IMR-90 (cell line): Measurements from ENCODE around the gene HOXC13. TPM values are rescaled to one million over a fixed set of nuclear protein-coding genes. Genes with fewer than 3 reads are reported as not detected.

Experiments
- ATAC-seq: fragments of 200-7000 bp; cut with Tn5 transposase; 2 replicates; pipeline ENCODE4 v1.9.1; 2020; ENCODE audit warnings: low read depth, mild to moderate bottlenecking, moderate library complexity
- BruUV-seq: library from RNA; stranded (reverse); fragments of 400-500 nt; replicated peaks from 2 replicates; lab custom pipeline; 2021; lab: Mats Ljungman, UMichigan
- CTCF ChIA-PET: fragments of 300-600 bp; formaldehyde crosslinking; extraction: SDS; loops from one replicate; lab custom pipeline; 2021; ENCODE audit warnings: antibody characterized with exemption; lab: Yijun Ruan, JAX
- POLR2A ChIA-PET: fragments of 300-600 bp; sonication (Branson Sonifier 250); formaldehyde crosslinking; loops from one replicate; lab custom pipeline; 2022; ENCODE audit warnings: antibody characterized with exemption; ENCODE audit not compliant: unreplicated experiment; lab: Charles Lee
- DNase-seq: peaks from one replicate; pipeline ENCODE4 v3.0.0; 2013
- H2AFZ ChIP-seq: replicated peaks from 2 replicates; pipeline ENCODE3; 2013; ENCODE audit warnings: low read length, mild to moderate bottlenecking; ENCODE audit not compliant: poor library complexity
- H2AK5ac ChIP-seq: 2 replicates; pipeline ENCODE4 v1.6.1; 2013; ENCODE audit warnings: low read depth, low read length, inconsistent platforms
- H2AK9ac ChIP-seq: replicated peaks from 2 replicates; pipeline ENCODE3; 2013; ENCODE audit warnings: mild to moderate bottlenecking, low read depth, low read length, moderate library complexity; ENCODE audit not compliant: poor library complexity
- H2BK120ac ChIP-seq: 2 replicates; pipeline ENCODE4 v1.6.1; 2013; ENCODE audit warnings: low read depth, low read length, inconsistent platforms
- H2BK15ac ChIP-seq: 3 replicates; pipeline ENCODE4 v1.6.1; 2013; ENCODE audit warnings: low read depth, low read length, inconsistent platforms
- H2BK20ac ChIP-seq: 2 replicates; pipeline ENCODE4 v1.6.1; 2013; ENCODE audit warnings: low read depth, mild to moderate bottlenecking, inconsistent platforms, low read length, moderate library complexity
- H2BK5ac ChIP-seq: 2 replicates; pipeline ENCODE4 v1.6.1; 2013; ENCODE audit warnings: mild to moderate bottlenecking, low read depth, low read length, inconsistent platforms; ENCODE audit not compliant: poor library complexity, severe bottlenecking
- H3K14ac ChIP-seq: replicated peaks from 2 replicates; pipeline ENCODE4 v1.6.1; 2013; ENCODE audit warnings: low read depth, low read length, inconsistent platforms
- H3K18ac ChIP-seq: 2 replicates; pipeline ENCODE4 v1.6.1; 2013; ENCODE audit warnings: low read depth, low read length, control low read depth
- H3K23ac ChIP-seq: 2 replicates; pipeline ENCODE4 v1.6.1; 2013; ENCODE audit warnings: low read depth, low read length, inconsistent platforms
- H3K27ac ChIP-seq: 2 replicates; pipeline ENCODE4 v1.5.1; 2013; ENCODE audit warnings: mild to moderate bottlenecking, control low read depth, low read length; ENCODE audit not compliant: insufficient read depth
- H3K27me3 ChIP-seq: 2 replicates; pipeline ENCODE4 v1.6.1; 2013; ENCODE audit warnings: low read length; ENCODE audit not compliant: control insufficient read depth, insufficient read depth
- H3K36me3 ChIP-seq: 2 replicates; pipeline ENCODE4 v1.6.1; 2013; ENCODE audit warnings: low read length, mixed read lengths; ENCODE audit not compliant: control insufficient read depth, insufficient read depth
- H3K4ac ChIP-seq: 2 replicates; pipeline ENCODE4 v1.6.1; 2013; ENCODE audit warnings: low read depth, low read length, inconsistent platforms
- H3K4me1 ChIP-seq: 2 replicates; pipeline ENCODE4 v1.6.1; 2013; ENCODE audit warnings: low read length, mixed read lengths; ENCODE audit not compliant: control insufficient read depth, insufficient read depth
- H3K4me2 ChIP-seq: 2 replicates; pipeline ENCODE4 v1.6.1; 2013; ENCODE audit warnings: low read depth, mild to moderate bottlenecking, control low read depth, low read length, moderate library complexity
- H3K4me3 ChIP-seq: 2 replicates; pipeline ENCODE4 v1.5.1; 2013; ENCODE audit warnings: low read depth, mild to moderate bottlenecking, control low read depth, low read length, moderate library complexity; ENCODE audit not compliant: insufficient read depth
- H3K56ac ChIP-seq: 2 replicates; pipeline ENCODE4 v1.6.1; 2013; ENCODE audit warnings: low read length, inconsistent platforms; ENCODE audit not compliant: insufficient read depth; ENCODE audit errors: extremely low read depth
- H3K79me1 ChIP-seq, 2 experiments: 2 replicates each; pipeline ENCODE4 v1.6.1; 2013; ENCODE audit warnings: low read length in 2 of 2, inconsistent platforms in 1 of 2, low read depth in 1 of 2
- H3K9ac ChIP-seq: 2 replicates; pipeline ENCODE4 v1.6.1; 2013; ENCODE audit warnings: low read depth, low read length, control low read depth
- H3K9me1 ChIP-seq: 2 replicates; pipeline ENCODE4 v1.6.1; 2013; ENCODE audit warnings: low read length, inconsistent platforms; ENCODE audit not compliant: insufficient read depth
- H3K9me3 ChIP-seq: 2 replicates; pipeline ENCODE4 v1.6.1; 2013; ENCODE audit warnings: low read length; ENCODE audit not compliant: control insufficient read depth, insufficient read depth
- H4K20me1 ChIP-seq: 2 replicates; pipeline ENCODE4 v1.6.1; 2013; ENCODE audit warnings: low read length, inconsistent platforms; ENCODE audit not compliant: insufficient read depth
- H4K5ac ChIP-seq: 2 replicates; pipeline ENCODE4 v1.6.1; 2013; ENCODE audit warnings: mild to moderate bottlenecking, low read depth, low read length, control low read depth
- H4K8ac ChIP-seq, 2 experiments: 2 replicates each; pipeline ENCODE4 v1.6.1; 2013; ENCODE audit warnings: low read depth in 2 of 2, low read length in 2 of 2, control low read depth in 1 of 2, inconsistent platforms in 1 of 2
- H4K91ac ChIP-seq: 2 replicates; pipeline ENCODE4 v1.6.1; 2013; ENCODE audit warnings: low read depth, low read length, inconsistent platforms; ENCODE audit not compliant: insufficient read depth
- BHLHE40 ChIP-seq: fragments of 150-350 bp; IDR thresholded peaks from 2 replicates; pipeline ENCODE4 v1.6.1; 2016; ENCODE audit warnings: mild to moderate bottlenecking, low read depth, low read length
- CEBPB ChIP-seq: IDR thresholded peaks from 2 replicates; pipeline ENCODE4 v1.6.1; 2012; ENCODE audit warnings: low read depth, low read length, improper control_type of control experiment
- CHD1 ChIP-seq: IDR thresholded peaks from 2 replicates; pipeline ENCODE4 v1.6.1; 2012; ENCODE audit warnings: low read depth, low read length, improper control_type of control experiment
- FOS ChIP-seq: fragments of 150-350 bp; IDR thresholded peaks from 2 replicates; pipeline ENCODE4 v1.6.1; 2016; ENCODE audit warnings: low read depth, low read length
- MAFK ChIP-seq: IDR thresholded peaks from 2 replicates; pipeline ENCODE4 v1.6.1; 2012; ENCODE audit warnings: low read depth, low read length, improper control_type of control experiment
- MAZ ChIP-seq: IDR thresholded peaks from 2 replicates; pipeline ENCODE4 v1.6.1; 2012; ENCODE audit warnings: low read depth, mild to moderate bottlenecking, low read length, improper control_type of control experiment, moderate library complexity, borderline replicate concordance
- MXI1 ChIP-seq: IDR thresholded peaks from 2 replicates; pipeline ENCODE4 v1.6.1; 2012; ENCODE audit warnings: low read depth, mild to moderate bottlenecking, low read length, moderate library complexity, borderline replicate concordance
- NFE2L2 ChIP-seq: fragments of 150-350 bp; IDR thresholded peaks from 2 replicates; pipeline ENCODE4 v1.6.1; 2016; ENCODE audit warnings: low read depth, mild to moderate bottlenecking, low read length
- POLR2A ChIP-seq: IDR thresholded peaks from 2 replicates; pipeline ENCODE4 v1.6.1; 2012; ENCODE audit warnings: mild to moderate bottlenecking, low read depth, low read length
- RAD21 ChIP-seq: IDR thresholded peaks from 2 replicates; pipeline ENCODE4 v1.6.1; 2012; ENCODE audit warnings: low read length, improper control_type of control experiment
- RCOR1 ChIP-seq: IDR thresholded peaks from 2 replicates; pipeline ENCODE4 v1.6.1; 2012; ENCODE audit warnings: mild to moderate bottlenecking, low read length, improper control_type of control experiment; ENCODE audit not compliant: insufficient replicate concordance
- RFX5 ChIP-seq: IDR thresholded peaks from 2 replicates; pipeline ENCODE4 v1.8.0; 2012; ENCODE audit warnings: low read depth, mild to moderate bottlenecking, low read length, moderate library complexity
- SMC3 ChIP-seq: fragments of 150-350 bp; IDR thresholded peaks from 2 replicates; pipeline ENCODE4 v1.6.1; 2016; ENCODE audit warnings: low read depth, mild to moderate bottlenecking, antibody characterized with exemption, low read length, moderate library complexity
- WGBS, 2 experiments: methylation state at CpG; one replicate each; pipeline versions ENCODE4 v1.1.5 to v1.1.7; 2013; ENCODE audit warnings: missing lambda C conversion rate in 2 of 2; ENCODE audit not compliant: insufficient read length in 1 of 2; ENCODE audit errors: extremely low coverage in 2 of 2; 5-methylcytosine and 5-hydroxymethylcytosine counted together
- dilution Hi-C: fragments of 300-500 bp; cut with HindIII; formaldehyde crosslinking; loops from one replicate; pipeline ENCODE4 v1.14.3; 2018; ENCODE audit warnings: low sequenced_read_pairs; ENCODE audit not compliant: unreplicated experiment
- in situ Hi-C: fragments of 300-500 bp; cut with MboI; formaldehyde crosslinking; loops from 3 replicates; pipeline ENCODE4 v1.14.3; 2019; ENCODE audit warnings: low sequenced_read_pairs, inconsistent platforms, mixed read lengths
- intact Hi-C: fragments of 100-400 bp; cut with micrococcal nuclease; formaldehyde crosslinking; loops from 2 replicates; pipeline ENCODE4 v1.10.0; 2022
- polyA plus RNA-seq, 3 experiments: library from polyadenylated mRNA; depleted of rRNA; stranded (reverse); fragments of >200 nt; gene quantifications; 2 replicates each; pipeline ENCODE4 v1.2.3, GENCODE V29; 2012; ENCODE audit warnings: low replicate concordance in 1 of 3
- total RNA-seq: library from RNA; depleted of rRNA; stranded (reverse); fragments of >200 nt; gene quantifications from 2 replicates; pipeline ENCODE4 v1.2.3, GENCODE V29; 2012
- TF ChIP-seq, protein P1 (sequence below): fragments of 150-350 bp; IDR thresholded peaks from 2 replicates; pipeline ENCODE4 v1.6.1; 2017; ENCODE audit warnings: mild to moderate bottlenecking, antibody characterized with exemption, low read length, low read depth
- TF ChIP-seq, protein P2 (sequence below): conservative IDR thresholded peaks from 2 replicates; pipeline ENCODE4 v1.5.1; 2012; ENCODE audit warnings: mild to moderate bottlenecking, low read depth, low read length, improper control_type of control experiment
- TF ChIP-seq, protein P3 (sequence below): fragments of 150-350 bp; IDR thresholded peaks from 2 replicates; pipeline ENCODE4 v1.6.1; 2016; ENCODE audit warnings: low read depth, mild to moderate bottlenecking, low read length, moderate library complexity, borderline replicate concordance

Gene HOXC13
- total and polyA plus RNA-seq, 2 of the 4 experiments (the other 2 are of a cell fraction): not detected

DNA sequence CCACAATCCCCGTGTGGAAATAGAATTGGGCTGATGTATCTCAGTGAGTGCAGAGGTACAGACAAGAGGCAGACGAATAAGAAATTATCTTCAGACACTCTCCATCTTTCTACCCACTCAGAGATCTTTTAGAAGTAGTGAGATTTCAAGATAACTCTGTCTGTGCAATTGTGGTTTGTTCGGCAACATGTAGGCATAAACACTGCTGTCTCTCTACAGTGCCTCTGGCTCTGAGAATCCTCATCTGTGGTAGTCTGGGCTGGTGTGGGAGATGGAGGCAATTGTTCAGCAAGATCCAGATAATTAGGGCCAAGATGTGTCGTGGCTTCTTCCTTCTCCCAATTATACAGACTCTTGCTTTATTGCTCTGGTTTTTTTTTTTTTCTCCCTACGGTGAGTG, 3.1 kb downstream of the HOXC13 start:
- no peak overlapping the region for H3K4ac ChIP-seq
- H4K91ac ChIP-seq: no peak overlapping the region
- H3K9ac ChIP-seq: no peak overlapping the region
- H4K8ac ChIP-seq: no peak overlapping the region
- no peak overlapping the region for H3K4me2 ChIP-seq
- no peaks in the 10 kb centered on the region for H3K79me1 ChIP-seq
- in situ Hi-C loops: no loop called here
- H4K5ac ChIP-seq: no peak overlapping the region
- H3K36me3 ChIP-seq: no peaks in the 10 kb centered on the region
- POLR2A ChIA-PET: no interaction called here
- no peak overlapping the region for H2BK15ac ChIP-seq
- DNase-seq (no peak), ATAC-seq (no peak)
- CTCF ChIA-PET: no interaction called here
- peaks cover 13% of the 10 kb centered on the region for H3K9me3 ChIP-seq
- H2BK20ac ChIP-seq: no peak overlapping the region
- TF ChIP-seq CHD1 (no peak), FOS (no peak), RCOR1 (no peak), SMC3 (no peak), RAD21 (no peak), POLR2A (no peak), NFE2L2 (no peak), MXI1 (no peak), MAZ (no peak), BHLHE40 (no peak), MAFK (no peak), CEBPB (no peak), RFX5 (no peak)
- TF ChIP-seq, protein P1, sequence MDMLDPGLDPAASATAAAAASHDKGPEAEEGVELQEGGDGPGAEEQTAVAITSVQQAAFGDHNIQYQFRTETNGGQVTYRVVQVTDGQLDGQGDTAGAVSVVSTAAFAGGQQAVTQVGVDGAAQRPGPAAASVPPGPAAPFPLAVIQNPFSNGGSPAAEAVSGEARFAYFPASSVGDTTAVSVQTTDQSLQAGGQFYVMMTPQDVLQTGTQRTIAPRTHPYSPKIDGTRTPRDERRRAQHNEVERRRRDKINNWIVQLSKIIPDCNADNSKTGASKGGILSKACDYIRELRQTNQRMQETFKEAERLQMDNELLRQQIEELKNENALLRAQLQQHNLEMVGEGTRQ: no peak
- TF ChIP-seq, protein P2, sequence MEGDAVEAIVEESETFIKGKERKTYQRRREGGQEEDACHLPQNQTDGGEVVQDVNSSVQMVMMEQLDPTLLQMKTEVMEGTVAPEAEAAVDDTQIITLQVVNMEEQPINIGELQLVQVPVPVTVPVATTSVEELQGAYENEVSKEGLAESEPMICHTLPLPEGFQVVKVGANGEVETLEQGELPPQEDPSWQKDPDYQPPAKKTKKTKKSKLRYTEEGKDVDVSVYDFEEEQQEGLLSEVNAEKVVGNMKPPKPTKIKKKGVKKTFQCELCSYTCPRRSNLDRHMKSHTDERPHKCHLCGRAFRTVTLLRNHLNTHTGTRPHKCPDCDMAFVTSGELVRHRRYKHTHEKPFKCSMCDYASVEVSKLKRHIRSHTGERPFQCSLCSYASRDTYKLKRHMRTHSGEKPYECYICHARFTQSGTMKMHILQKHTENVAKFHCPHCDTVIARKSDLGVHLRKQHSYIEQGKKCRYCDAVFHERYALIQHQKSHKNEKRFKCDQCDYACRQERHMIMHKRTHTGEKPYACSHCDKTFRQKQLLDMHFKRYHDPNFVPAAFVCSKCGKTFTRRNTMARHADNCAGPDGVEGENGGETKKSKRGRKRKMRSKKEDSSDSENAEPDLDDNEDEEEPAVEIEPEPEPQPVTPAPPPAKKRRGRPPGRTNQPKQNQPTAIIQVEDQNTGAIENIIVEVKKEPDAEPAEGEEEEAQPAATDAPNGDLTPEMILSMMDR: no peak
- TF ChIP-seq, protein P3, sequence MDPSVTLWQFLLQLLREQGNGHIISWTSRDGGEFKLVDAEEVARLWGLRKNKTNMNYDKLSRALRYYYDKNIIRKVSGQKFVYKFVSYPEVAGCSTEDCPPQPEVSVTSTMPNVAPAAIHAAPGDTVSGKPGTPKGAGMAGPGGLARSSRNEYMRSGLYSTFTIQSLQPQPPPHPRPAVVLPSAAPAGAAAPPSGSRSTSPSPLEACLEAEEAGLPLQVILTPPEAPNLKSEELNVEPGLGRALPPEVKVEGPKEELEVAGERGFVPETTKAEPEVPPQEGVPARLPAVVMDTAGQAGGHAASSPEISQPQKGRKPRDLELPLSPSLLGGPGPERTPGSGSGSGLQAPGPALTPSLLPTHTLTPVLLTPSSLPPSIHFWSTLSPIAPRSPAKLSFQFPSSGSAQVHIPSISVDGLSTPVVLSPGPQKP: no peak
- H3K27me3 ChIP-seq: peaks cover 87% of the 10 kb centered on the region
- H2AFZ ChIP-seq: no peak overlapping the region
- dilution Hi-C loops: no loop called here
- no peaks in the 10 kb centered on the region for H3K4me1 ChIP-seq
- H3K14ac ChIP-seq: no peak overlapping the region
- H2BK5ac ChIP-seq: no peak overlapping the region
- H3K18ac ChIP-seq: no peak overlapping the region
- no peaks in the 10 kb centered on the region for H3K9me1 ChIP-seq
- H3K23ac ChIP-seq: no peak overlapping the region
- no peak overlapping the region for H3K4me3 ChIP-seq
- H2BK120ac ChIP-seq: no peak overlapping the region
- intact Hi-C loops: no loop called here
- BruUV-seq: no TSS peak
- H3K56ac ChIP-seq: no peak overlapping the region
- WGBS, 2 experiments: no CpG with 5 or more reads among the region's 5 CpGs
- no peak overlapping the region for H2AK9ac ChIP-seq
- no peaks in the 10 kb centered on the region for H4K20me1 ChIP-seq
- no peak overlapping the region for H2AK5ac ChIP-seq
- no peak overlapping the region for H3K27ac ChIP-seq
